ENCODE results near the gene CD58.

The CD58 gene

GRCh38 chr1:116508085-116508983, 62.5 kb downstream of the CD58 start:
- DNase-seq, result no peak

GRCh38 chr1:116507631-116508030, 63.2 kb downstream of the CD58 start:
- DNase-seq, result no peak

- DNase-seq, result no peak
These were observed 64.5 kb downstream of the CD58 start for GRCh38 chr1:116506132-116507004.

GRCh38 chr1:116504308-116505156, 66.3 kb downstream of the CD58 start:
- peak in 1 of 2 experiments; percentile 16 for DNase-seq

- DNase-seq, result no peak
These were observed 67.1 kb downstream of the CD58 start for GRCh38 chr1:116503546-116504307.

- DNase-seq, result no peak
These were observed 68.0 kb downstream of the CD58 start for GRCh38 chr1:116502671-116503314.

GRCh38 chr1:116501870-116502244, 69.0 kb downstream of the CD58 start:
- DNase-seq, result no peak

GRCh38 chr1:116501125-116501869, 69.5 kb downstream of the CD58 start:
- DNase-seq, result no peak

- DNase-seq, result peak in 1 of 2 experiments; percentile 52
These were observed 71.8 kb downstream of the CD58 start for GRCh38 chr1:116498789-116499628.

GRCh38 chr1:116497656-116498055, 73.2 kb downstream of the CD58 start:
- DNase-seq, result no peak

- no peak for DNase-seq
These were observed 73.9 kb downstream of the CD58 start for GRCh38 chr1:116496898-116497297.

GRCh38 chr1:116496380-116496779, 74.4 kb downstream of the CD58 start:
- no peak for DNase-seq

- no peak for DNase-seq
These were observed 75.3 kb downstream of the CD58 start for GRCh38 chr1:116495535-116495934.

- no peak for DNase-seq
These were observed 76.1 kb downstream of the CD58 start for GRCh38 chr1:116494745-116495144.

- no peak for DNase-seq
These were observed 76.5 kb downstream of the CD58 start for GRCh38 chr1:116494353-116494692.

GRCh38 chr1:116493484-116494352, 77.1 kb downstream of the CD58 start:
- no peak for DNase-seq

- DNase-seq, result no peak
These were observed 77.8 kb downstream of the CD58 start for GRCh38 chr1:116493036-116493435.

GRCh38 chr1:116492358-116492811, 78.4 kb downstream of the CD58 start:
- DNase-seq, result no peak
